HG03095 (cell line): ENCODE measurements around the gene SPEM3.

Experiments
- ATAC-seq: cut with Tn5 transposase; IDR thresholded peaks from one replicate; pipeline ENCODE4 v1.9.1; 2021; ENCODE audit warnings: moderate library complexity; ENCODE audit not compliant: unreplicated experiment

The SPEM3 gene

GRCh38 chr17:7440113-7440833 is 11.6 kb downstream of the SPEM3 start:
- no peak for ATAC-seq

GRCh38 chr17:7440834-7441195 is 12.2 kb downstream of the SPEM3 start:
- no peak for ATAC-seq

- ATAC-seq: no peak
Observed at GRCh38 chr17:7441266-7441665, 12.6 kb downstream of the SPEM3 start.

GRCh38 chr17:7442142-7442541 is 13.5 kb downstream of the SPEM3 start:
- no peak for ATAC-seq

- no peak for ATAC-seq
Observed at GRCh38 chr17:7443499-7444485, 15.1 kb downstream of the SPEM3 start.

- ATAC-seq: no peak
Observed at GRCh38 chr17:7444682-7445618, 16.3 kb downstream of the SPEM3 start, which contains the start of gene CHRNB1. Gene CHRNB1, plus strand, starts transcription at chr17:7445061. Its CDS starts 67 bp downstream, at chr17:7445128.

GRCh38 chr17:7445619-7445968 is 16.9 kb downstream of the SPEM3 start:
- ATAC-seq: no peak

GRCh38 chr17:7448461-7448860 is 19.8 kb downstream of the SPEM3 start:
- ATAC-seq: no peak

- ATAC-seq: no peak
Observed at GRCh38 chr17:7459961-7460545, 31.4 kb downstream of the SPEM3 start.

- ATAC-seq: no peak
Observed at GRCh38 chr17:7460850-7461660, 32.4 kb downstream of the SPEM3 start.

GRCh38 chr17:7462474-7463371 is 34.1 kb downstream of the SPEM3 start:
- no peak for ATAC-seq

GRCh38 chr17:7463372-7463846 is 34.8 kb downstream of the SPEM3 start:
- no peak for ATAC-seq

- ATAC-seq: no peak
Observed at GRCh38 chr17:7464081-7464480, 35.4 kb downstream of the SPEM3 start.

- ATAC-seq: no peak
Observed at GRCh38 chr17:7465597-7466275, 37.1 kb downstream of the SPEM3 start.

- ATAC-seq: no peak
Observed at GRCh38 chr17:7466318-7466638, 37.6 kb downstream of the SPEM3 start.

- no peak for ATAC-seq
Observed at GRCh38 chr17:7466639-7467341, 38.1 kb downstream of the SPEM3 start.

GRCh38 chr17:7467498-7467897 is 38.8 kb downstream of the SPEM3 start:
- ATAC-seq: no peak

GRCh38 chr17:7468290-7468689 is 39.6 kb downstream of the SPEM3 start:
- ATAC-seq: no peak
